H1 (cell line): ENCODE data around the gene MAML3. TPM values are rescaled to one million over a fixed set of nuclear protein-coding genes. Genes with fewer than 3 reads are reported as not detected.

Experiments
- CTCF ChIA-PET: fragments of 300-600 bp; sonication (Branson Sonifier 250); formaldehyde crosslinking; loops from one replicate; lab custom pipeline; 2021; ENCODE audit not compliant: partially characterized antibody; lab: Charles Lee
- POLR2A ChIA-PET: fragments of 300-600 bp; sonication (Branson Sonifier 250); formaldehyde crosslinking; loops from one replicate; lab custom pipeline; 2021; ENCODE audit warnings: inconsistent platforms; ENCODE audit not compliant: partially characterized antibody; lab: Charles Lee
- DNase-seq, 2 experiments: peaks; one replicate each; pipeline versions ENCODE4 v3.0.0 to v3.0.0-alpha.2; 2010 to 2022; ENCODE audit warnings: low spot score in 2 of 2, low read depth in 1 of 2, mixed read lengths in 1 of 2
- FAIRE-seq: peaks from 2 replicates; lab custom pipeline; 2011; peaks lifted over from hg19 to GRCh38; lab: Jason Lieb, UNC
- H2AFZ ChIP-seq: 2 replicates; pipeline ENCODE4 v1.8.1; 2012; ENCODE audit warnings: low read length, inconsistent platforms
- H2AK5ac ChIP-seq: 2 replicates; pipeline ENCODE4 v1.6.1; 2013; ENCODE audit warnings: low read depth, low read length
- H2BK120ac ChIP-seq: replicated peaks from 2 replicates; pipeline ENCODE3; 2013; ENCODE audit warnings: low read depth, low read length, inconsistent platforms
- H2BK12ac ChIP-seq: 2 replicates; pipeline ENCODE4 v1.6.1; 2013; ENCODE audit warnings: low read depth, low read length
- H2BK15ac ChIP-seq: 2 replicates; pipeline ENCODE4 v1.6.1; 2013; ENCODE audit warnings: low read length
- H2BK20ac ChIP-seq: 2 replicates; pipeline ENCODE4 v1.6.1; 2013; ENCODE audit warnings: low read length
- H2BK5ac ChIP-seq: 2 replicates; pipeline ENCODE4 v1.6.1; 2013; ENCODE audit warnings: low read depth, low read length
- H3K14ac ChIP-seq: 2 replicates; pipeline ENCODE4 v1.6.1; 2013; ENCODE audit warnings: inconsistent platforms; ENCODE audit not compliant: insufficient read length
- H3K18ac ChIP-seq: 2 replicates; pipeline ENCODE4 v1.6.1; 2013; ENCODE audit warnings: low read length; ENCODE audit errors: extremely low read depth
- H3K23ac ChIP-seq: 2 replicates; pipeline ENCODE4 v1.6.1; 2013; ENCODE audit warnings: inconsistent platforms; ENCODE audit not compliant: insufficient read length
- H3K23me2 ChIP-seq: 2 replicates; pipeline ENCODE4 v1.6.1; 2013; ENCODE audit warnings: low read depth, low read length
- H3K27ac ChIP-seq: 2 replicates; pipeline ENCODE4 v1.6.1; 2011; ENCODE audit warnings: low read depth, low read length, inconsistent platforms
- H3K27me3 ChIP-seq, 4 experiments: replicated peaks in 1 of 4; 1 replicate in 1 of 4; 2 replicates in 3 of 4; pipeline versions ENCODE4 v1.6.1 to v1.8.1; 2011 to 2013; ENCODE audit warnings: low read length in 3 of 4, mild to moderate bottlenecking in 3 of 4, inconsistent platforms in 2 of 4, mixed read lengths in 2 of 4, moderate library complexity in 1 of 4; ENCODE audit not compliant: control insufficient read depth in 3 of 4, insufficient read depth in 3 of 4; ENCODE audit errors: extremely low read depth in 1 of 4
- H3K36me3 ChIP-seq, 4 experiments: 2 replicates each; pipeline versions ENCODE4 v1.6.1 to v1.8.1; 2011 to 2013; ENCODE audit warnings: mild to moderate bottlenecking in 4 of 4, low read length in 3 of 4, moderate library complexity in 2 of 4, control low read depth in 1 of 4, inconsistent platforms in 1 of 4; ENCODE audit not compliant: insufficient read depth in 4 of 4, control insufficient read depth in 2 of 4
- H3K4ac ChIP-seq: replicated peaks from 2 replicates; pipeline ENCODE3; 2013; ENCODE audit warnings: low read length, low read depth, mixed read lengths, inconsistent platforms; ENCODE audit not compliant: insufficient read length
- H3K4me1 ChIP-seq, 4 experiments: replicated peaks in 1 of 4; 1 replicate in 1 of 4; 2 replicates in 3 of 4; pipeline versions ENCODE4 v1.6.1 to v1.8.1; 2011 to 2013; ENCODE audit warnings: low read length in 3 of 4, inconsistent platforms in 2 of 4, mixed read lengths in 1 of 4; ENCODE audit not compliant: insufficient read depth in 4 of 4, control insufficient read depth in 3 of 4
- H3K4me2 ChIP-seq, 2 experiments: 2 replicates each; pipeline versions ENCODE4 v1.6.1 to v1.8.1; 2011 to 2013; ENCODE audit warnings: low read depth in 2 of 2, low read length in 2 of 2, control low read depth in 1 of 2, inconsistent platforms in 1 of 2, mild to moderate bottlenecking in 1 of 2; ENCODE audit not compliant: insufficient read depth in 1 of 2
- H3K4me3 ChIP-seq, 4 experiments: fragments of 200-600, 300-600 bp in 1 of 4; sonication (generic), shearing (Covaris generic), sonication (Bioruptor Twin) in 1 of 4; 2 replicates each; pipeline versions ENCODE4 v1.5.1 to v1.8.1; 2011 to 2016; ENCODE audit warnings: low read length in 4 of 4, low read depth in 3 of 4, control low read depth in 2 of 4, inconsistent platforms in 2 of 4, mild to moderate bottlenecking in 2 of 4, mixed read lengths in 1 of 4, moderate library complexity in 1 of 4; ENCODE audit not compliant: insufficient read depth in 2 of 4; ENCODE audit errors: extremely low read depth in 1 of 4
- H3K56ac ChIP-seq: replicated peaks from 2 replicates; pipeline ENCODE3; 2013; ENCODE audit warnings: low read depth, mild to moderate bottlenecking, mixed read lengths, low read length, inconsistent platforms; ENCODE audit not compliant: insufficient read length
- H3K79me1 ChIP-seq: 2 replicates; pipeline ENCODE4 v1.6.1; 2013; ENCODE audit warnings: low read depth, low read length, control low read depth
- H3K79me2 ChIP-seq, 2 experiments: 2 replicates each; pipeline versions ENCODE4 v1.6.1 to v1.8.1; 2012 to 2013; ENCODE audit warnings: low read length in 2 of 2, mild to moderate bottlenecking in 2 of 2, inconsistent platforms in 1 of 2; ENCODE audit not compliant: insufficient read depth in 2 of 2, control insufficient read depth in 1 of 2
- H3K9ac ChIP-seq, 4 experiments: replicated peaks in 1 of 4; 1 replicate in 1 of 4; 2 replicates in 3 of 4; pipeline versions ENCODE4 v1.6.1 to v1.8.1; 2011 to 2013; ENCODE audit warnings: low read depth in 3 of 4, low read length in 3 of 4, control low read depth in 2 of 4, mild to moderate bottlenecking in 2 of 4, moderate library complexity in 2 of 4, inconsistent platforms in 1 of 4; ENCODE audit errors: extremely low read depth in 1 of 4
- H3K9me3 ChIP-seq, 2 experiments: 2 replicates each; pipeline versions ENCODE4 v1.6.1 to v1.8.1; 2012 to 2013; ENCODE audit warnings: mild to moderate bottlenecking in 2 of 2, moderate library complexity in 2 of 2, control low read depth in 1 of 2, inconsistent platforms in 1 of 2, low read depth in 1 of 2, low read length in 1 of 2, mixed read lengths in 1 of 2; ENCODE audit not compliant: insufficient read depth in 2 of 2
- H4K20me1 ChIP-seq, 2 experiments: replicated peaks in 1 of 2; 2 replicates each; pipeline versions ENCODE3 to v1.8.1; 2011 to 2013; ENCODE audit warnings: inconsistent platforms in 2 of 2, low read length in 2 of 2, mild to moderate bottlenecking in 1 of 2; ENCODE audit not compliant: insufficient read depth in 2 of 2, control insufficient read depth in 1 of 2
- H4K5ac ChIP-seq: 2 replicates; pipeline ENCODE4 v1.6.1; 2013; ENCODE audit warnings: low read length, low read depth, mixed read lengths, inconsistent platforms; ENCODE audit not compliant: insufficient read length
- H4K8ac ChIP-seq: 2 replicates; pipeline ENCODE4 v1.8.0; 2013; ENCODE audit warnings: mild to moderate bottlenecking, moderate library complexity, low read length, inconsistent platforms; ENCODE audit not compliant: insufficient read depth; ENCODE audit errors: extremely low read depth
- H4K91ac ChIP-seq: replicated peaks from 2 replicates; pipeline ENCODE3; 2013; ENCODE audit warnings: low read length, mixed read lengths, inconsistent platforms; ENCODE audit not compliant: insufficient read length
- BCL11A ChIP-seq, 2 experiments: IDR thresholded peaks; one replicate each; pipeline ENCODE4 v1.6.1; 2011; ENCODE audit warnings: low read depth in 2 of 2, low read length in 2 of 2, mild to moderate bottlenecking in 2 of 2
- BRCA1 ChIP-seq: IDR thresholded peaks from 2 replicates; pipeline ENCODE4 v1.6.1; 2012; ENCODE audit warnings: low read depth, low read length, improper control_type of control experiment
- CTCF ChIP-seq, 3 experiments: IDR thresholded peaks; 1 replicate in 2 of 3; 2 replicates in 1 of 3; pipeline versions ENCODE4 v1.5.1 to v1.6.1; 2011; ENCODE audit warnings: low read length in 3 of 3, mild to moderate bottlenecking in 3 of 3, inconsistent platforms in 2 of 3, low read depth in 1 of 3, moderate library complexity in 1 of 3; ENCODE audit not compliant: insufficient read depth in 1 of 3; ENCODE audit errors: control extremely low read depth in 1 of 3
- SAP30 ChIP-seq: fragments of 300-600 bp; sonication (generic); IDR thresholded peaks from 2 replicates; pipeline ENCODE4 v1.7.1; 2012; ENCODE audit warnings: low read length, moderate library complexity, mild to moderate bottlenecking, inconsistent platforms; ENCODE audit not compliant: insufficient read depth, insufficient replicate concordance
- SIN3A ChIP-seq, 2 experiments: IDR thresholded peaks in 1 of 2; conservative IDR thresholded peaks in 1 of 2; 2 replicates each; pipeline ENCODE4 v1.6.1; 2011 to 2012; ENCODE audit warnings: low read length in 2 of 2, improper control_type of control experiment in 1 of 2, low read depth in 1 of 2, mild to moderate bottlenecking in 1 of 2
- SP2 ChIP-seq: IDR thresholded peaks from 2 replicates; pipeline ENCODE4 v1.6.1; 2012; ENCODE audit warnings: mild to moderate bottlenecking, low read length, inconsistent platforms
- SP4 ChIP-seq: IDR thresholded peaks from 2 replicates; pipeline ENCODE4 v1.6.1; 2012; ENCODE audit warnings: low read length, inconsistent platforms
- YY1 ChIP-seq: IDR thresholded peaks from 2 replicates; pipeline ENCODE4 v1.6.1; 2011; ENCODE audit warnings: low read depth, mild to moderate bottlenecking, low read length
- WGBS, 2 experiments: shearing (Covaris generic) in 1 of 2; methylation state at CpG; one replicate each; pipeline versions ENCODE4 v1.1.6 to v1.1.7; 2013 to 2015; ENCODE audit warnings: low lambda C conversion rate in 2 of 2, mixed read lengths in 2 of 2, inconsistent platforms in 1 of 2, low coverage in 1 of 2, missing lambda C conversion rate in 1 of 2; ENCODE audit not compliant: insufficient replicate concordance in 2 of 2, insufficient coverage in 1 of 2, insufficient read length in 1 of 2; ENCODE audit errors: extremely low coverage in 1 of 2, missing lambda C conversion rate in 1 of 2; 5-methylcytosine and 5-hydroxymethylcytosine counted together
- polyA plus RNA-seq, 7 experiments: library from polyadenylated mRNA; depleted of rRNA in 3 of 7; stranded (reverse) in 5 of 7; unstranded in 2 of 7; fragments of >200 nt in 5 of 7; fragments of 200-250 nt in 2 of 7; gene quantifications; 1 replicate in 5 of 7; 2 replicates in 1 of 7; 4 replicates in 1 of 7; pipeline versions ENCODE4 v1.2.1 to v1.2.3, GENCODE V29; 2011 to 2013; ENCODE audit warnings: missing spikeins in 2 of 7, mixed read lengths in 2 of 7
- total RNA-seq: library from RNA; stranded (reverse); fragmentation: NEBNext Ultra II Directional; extraction: Animal tissue kit (Norgen Biotek cat#: 25700); gene quantifications from 2 replicates; pipeline ENCODE4 v1.2.1, GENCODE V29; 2021

The MAML3 gene
- total and polyA plus RNA-seq, 2 of the 8 experiments (the other 6 are each of a cell fraction or from before 2014, with no cell fraction given), result 2.1 to 5.7 TPM

- no peaks in the 10 kb centered on the region; the same call in 1 of the 2 replicates for H3K23me2 ChIP-seq
- peaks cover 4 to 21% (median 10%) of the 10 kb centered on the region in 4 experiments for H3K4me1 ChIP-seq
- no peak overlapping the region for H4K8ac ChIP-seq
- no peak overlapping the region for H2AFZ ChIP-seq
- H3K4ac ChIP-seq, result no peak overlapping the region
- ChIA-PET POLR2A (no interaction called here), CTCF (interaction anchor here (0.9 to 2.3 kb wide), 3 partner anchors 9 to 385 kb away, joined by 3 to 9 read pairs (median 3); no protein-coding TSS in a partner anchor)
- no peak overlapping the region for H3K56ac ChIP-seq
- no peak overlapping the region for H2BK12ac ChIP-seq
- no peaks in the 10 kb centered on the region; the same call in 1 of the 2 replicates for H3K79me1 ChIP-seq
- no peak overlapping the region for H2BK5ac ChIP-seq
- FAIRE-seq, result no peak
- no peaks in the 10 kb centered on the region for H4K20me1 ChIP-seq
- H2BK20ac ChIP-seq, result no peak overlapping the region
- H3K14ac ChIP-seq, result no peak overlapping the region
- H3K23ac ChIP-seq, result no peak overlapping the region
- no peak overlapping the region for H2BK120ac ChIP-seq
- H3K36me3 ChIP-seq, result no peaks in the 10 kb centered on the region
- no peak overlapping the region for H3K27ac ChIP-seq
- no peak overlapping the region for H3K4me2 ChIP-seq
- H3K27me3 ChIP-seq, result no peaks in the 10 kb centered on the region
- DNase-seq, result no peak
- H4K91ac ChIP-seq, result no peak overlapping the region
- H3K9ac ChIP-seq, result no peak overlapping the region
- H3K9me3 ChIP-seq, result no peaks in the 10 kb centered on the region
- H3K4me3 ChIP-seq, result no peak overlapping the region
- no peak overlapping the region for H4K5ac ChIP-seq
- 74% methylated on average over 4 of the region's 4 CpGs; no CpG with 5 or more reads in 1 of the 2 experiments for WGBS, 2 experiments
- H3K18ac ChIP-seq, result no peak overlapping the region
- H2BK15ac ChIP-seq, result no peak overlapping the region
- TF ChIP-seq BRCA1 (no peak), SIN3A (conservative IDR thresholded peaks at IDR 0.05 in 1 of 2, IDR thresholded peaks at IDR 0.05 in 1 of 2; ENCODE audit: low read depth in 1 of 2, low read length in 2 of 2) (no peak), CTCF (IDR thresholded peaks at IDR 0.05; ENCODE audit: control extremely low read depth in 1 of 3, insufficient read depth in 1 of 3, low read depth in 1 of 3, low read length in 3 of 3) (no peak), SP4 (no peak), BCL11A (IDR thresholded peaks at IDR 0.05; ENCODE audit: low read depth in 2 of 2, low read length in 2 of 2) (no peak), SP2 (no peak), SAP30 (no peak), YY1 (no peak)
- no peaks in the 10 kb centered on the region for H3K79me2 ChIP-seq
- no peak overlapping the region for H2AK5ac ChIP-seq
These were observed 111.3 kb downstream of the MAML3 start for GRCh38 chr4:140042634-140043033.
